Esophagus muscularis mucosa (tissue), 4 donors: ENCODE results near the gene PSPC1.

Source experiments
- EP300 ChIP-seq: sonication (generic); formaldehyde crosslinking; IDR thresholded peaks from one replicate; pipeline ENCODE4 v1.6.1; 2017; ENCODE audit warnings: antibody characterized with exemption
- POLR2A ChIP-seq: fragments of 450-650 bp; IDR thresholded peaks from one replicate; pipeline ENCODE4 v1.6.1; 2017; ENCODE audit warnings: antibody characterized with exemption, moderate library complexity, mild to moderate bottlenecking, low read depth
- POLR2AphosphoS5 ChIP-seq, 2 donors: sonication (generic); formaldehyde crosslinking; IDR thresholded peaks; one replicate each; pipeline ENCODE4 v1.6.1; 2017; ENCODE audit warnings: antibody characterized with exemption in 2 of 2
- TF ChIP-seq, protein P1 (sequence below), 3 experiments: fragments of 200-600 bp in 2 of 3; fragments of 450-650 bp in 1 of 3; sonication (generic) in 2 of 3; IDR thresholded peaks; one replicate each; pipeline ENCODE4 v1.5.1; 2017 to 2019; ENCODE audit warnings: antibody characterized with exemption in 3 of 3, mild to moderate bottlenecking in 2 of 3, moderate library complexity in 1 of 3

- TF ChIP-seq, protein P1, sequence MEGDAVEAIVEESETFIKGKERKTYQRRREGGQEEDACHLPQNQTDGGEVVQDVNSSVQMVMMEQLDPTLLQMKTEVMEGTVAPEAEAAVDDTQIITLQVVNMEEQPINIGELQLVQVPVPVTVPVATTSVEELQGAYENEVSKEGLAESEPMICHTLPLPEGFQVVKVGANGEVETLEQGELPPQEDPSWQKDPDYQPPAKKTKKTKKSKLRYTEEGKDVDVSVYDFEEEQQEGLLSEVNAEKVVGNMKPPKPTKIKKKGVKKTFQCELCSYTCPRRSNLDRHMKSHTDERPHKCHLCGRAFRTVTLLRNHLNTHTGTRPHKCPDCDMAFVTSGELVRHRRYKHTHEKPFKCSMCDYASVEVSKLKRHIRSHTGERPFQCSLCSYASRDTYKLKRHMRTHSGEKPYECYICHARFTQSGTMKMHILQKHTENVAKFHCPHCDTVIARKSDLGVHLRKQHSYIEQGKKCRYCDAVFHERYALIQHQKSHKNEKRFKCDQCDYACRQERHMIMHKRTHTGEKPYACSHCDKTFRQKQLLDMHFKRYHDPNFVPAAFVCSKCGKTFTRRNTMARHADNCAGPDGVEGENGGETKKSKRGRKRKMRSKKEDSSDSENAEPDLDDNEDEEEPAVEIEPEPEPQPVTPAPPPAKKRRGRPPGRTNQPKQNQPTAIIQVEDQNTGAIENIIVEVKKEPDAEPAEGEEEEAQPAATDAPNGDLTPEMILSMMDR (IDR thresholded peaks at IDR 0.05): no peak
- TF ChIP-seq POLR2A (no peak), POLR2AphosphoS5 (IDR thresholded peaks at IDR 0.05) (no peak), EP300 (no peak)
Measured at GRCh38 chr13:19817510-19818158, 34.9 kb upstream of the PSPC1 start.
